GM19372 (cell line): ENCODE measurements around the gene KPNA2.
"Not testable (repeated sequence)": the region's sequence is repeated elsewhere in the genome, so short reads cannot be mapped to it uniquely, and the experiment has no call there.

ENCODE experiments used
- ATAC-seq: cut with Tn5 transposase; IDR thresholded peaks from one replicate; pipeline ENCODE4 v1.9.1; 2021; ENCODE audit warnings: mild to moderate bottlenecking, low read depth, moderate library complexity; ENCODE audit not compliant: unreplicated experiment

The KPNA2 gene

GRCh38 chr17:68054296-68054900 lies 18.9 kb downstream of the KPNA2 start:
- no peak for ATAC-seq

- ATAC-seq, result no peak
These were observed 22.0 kb downstream of the KPNA2 start for GRCh38 chr17:68057531-68057952.

GRCh38 chr17:68060336-68060735 lies 24.8 kb downstream of the KPNA2 start:
- ATAC-seq, result no peak

GRCh38 chr17:68061512-68062313 lies 26.2 kb downstream of the KPNA2 start:
- no peak for ATAC-seq

- ATAC-seq, result not testable (repeated sequence)
These were observed 29.8 kb downstream of the KPNA2 start for GRCh38 chr17:68065366-68065765.

GRCh38 chr17:68068512-68068911 lies 33.0 kb downstream of the KPNA2 start:
- not testable (repeated sequence) for ATAC-seq

- not testable (repeated sequence) for ATAC-seq
These were observed 35.3 kb downstream of the KPNA2 start for GRCh38 chr17:68070582-68071444.

- no peak for ATAC-seq
These were observed 38.7 kb downstream of the KPNA2 start for GRCh38 chr17:68074279-68074678.

- ATAC-seq, result not testable (repeated sequence)
These were observed 40.5 kb downstream of the KPNA2 start for GRCh38 chr17:68075953-68076607.

- not testable (repeated sequence) for ATAC-seq
These were observed 42.0 kb downstream of the KPNA2 start for GRCh38 chr17:68077498-68077897.

GRCh38 chr17:68080411-68081150 lies 45.0 kb downstream of the KPNA2 start:
- no peak for ATAC-seq

- ATAC-seq, result not testable (repeated sequence)
These were observed 46.0 kb downstream of the KPNA2 start for GRCh38 chr17:68081305-68082265.

GRCh38 chr17:68085771-68086381 lies 50.3 kb downstream of the KPNA2 start:
- ATAC-seq, result no peak

GRCh38 chr17:68086666-68087065 lies 51.1 kb downstream of the KPNA2 start:
- not testable (repeated sequence) for ATAC-seq

- not testable (repeated sequence) for ATAC-seq
These were observed 51.6 kb downstream of the KPNA2 start for GRCh38 chr17:68087131-68087623.

GRCh38 chr17:68087851-68088250 lies 52.3 kb downstream of the KPNA2 start:
- no peak for ATAC-seq

- ATAC-seq, result no peak
These were observed 54.3 kb downstream of the KPNA2 start for GRCh38 chr17:68089881-68090280.

- ATAC-seq, result no peak
These were observed 59.0 kb downstream of the KPNA2 start for GRCh38 chr17:68094481-68095078.
